PC-3 (cell line): Measurements from ENCODE around the gene ARHGAP42. TPM values are rescaled to one million over a fixed set of nuclear protein-coding genes. Genes with fewer than 3 reads are reported as not detected.

Experiments used
- ATAC-seq: fragments of 200-7000 bp; cut with Tn5 transposase; 2 replicates; pipeline ENCODE4 v1.9.1; 2020; ENCODE audit warnings: mild to moderate bottlenecking, moderate library complexity
- BruUV-seq: library from RNA; stranded (reverse); fragments of 400-500 nt; replicated peaks from 2 replicates; lab custom pipeline; 2021; lab: Mats Ljungman, UMichigan
- CTCF ChIA-PET: fragments of 300-600 bp; sonication (Branson Sonifier 250); formaldehyde crosslinking; loops from one replicate; lab custom pipeline; 2022; ENCODE audit warnings: antibody characterized with exemption; lab: Charles Lee
- POLR2A ChIA-PET: fragments of 300-600 bp; sonication (Branson Sonifier 250); formaldehyde crosslinking; loops from one replicate; lab custom pipeline; 2022; ENCODE audit warnings: antibody characterized with exemption; ENCODE audit not compliant: unreplicated experiment; lab: Charles Lee
- DNase-seq: peaks from one replicate; pipeline ENCODE4 v3.0.0-alpha.2; 2015
- H2AFZ ChIP-seq: fragments of 300-600 bp; sonication (generic); 2 replicates; pipeline ENCODE4 v1.6.0; 2016; ENCODE audit warnings: antibody characterized with exemption, low read length
- H3F3A ChIP-seq: fragments of 300-600 bp; sonication (generic); one replicate; pipeline ENCODE4 v1.6.0; 2017; ENCODE audit warnings: antibody characterized with exemption, low read length, control low read depth, mild to moderate bottlenecking; ENCODE audit not compliant: unreplicated experiment
- H3K27ac ChIP-seq: fragments of 300-600 bp; sonication (generic); 2 replicates; pipeline ENCODE4 v1.5.1; 2016; ENCODE audit warnings: mild to moderate bottlenecking, low read length
- H3K27me3 ChIP-seq: fragments of 300-600 bp; sonication (generic); 2 replicates; pipeline ENCODE4 v1.6.1; 2016; ENCODE audit warnings: low read length, mixed read lengths
- H3K36me3 ChIP-seq: fragments of 300-600 bp; sonication (generic); 2 replicates; pipeline ENCODE4 v1.6.1; 2016; ENCODE audit warnings: low read depth, mixed run types, low read length, mixed read lengths
- H3K4me1 ChIP-seq: fragments of 300-600 bp; sonication (generic); 2 replicates; pipeline ENCODE4 v1.5.1; 2016; ENCODE audit warnings: low read length; ENCODE audit not compliant: insufficient read depth
- H3K4me2 ChIP-seq: fragments of 300-600 bp; sonication (generic); 2 replicates; pipeline ENCODE4 v1.6.0; 2016; ENCODE audit warnings: low read length
- H3K4me3 ChIP-seq: fragments of 300-600 bp; sonication (generic); 2 replicates; pipeline ENCODE4 v1.5.1; 2016; ENCODE audit warnings: mild to moderate bottlenecking, low read length, mixed read lengths
- H3K79me2 ChIP-seq: fragments of 300-600 bp; sonication (generic); 2 replicates; pipeline ENCODE4 v1.6.1; 2017; ENCODE audit warnings: low read length, mixed read lengths
- H3K9ac ChIP-seq: fragments of 300-600 bp; sonication (generic); 2 replicates; pipeline ENCODE4 v1.6.0; 2016; ENCODE audit warnings: mild to moderate bottlenecking, low read length
- H3K9me2 ChIP-seq: fragments of 300-600 bp; sonication (generic); replicated peaks from 2 replicates; pipeline ENCODE4 v1.6.1; 2016; ENCODE audit warnings: mixed run types, low read length, mixed read lengths
- H3K9me3 ChIP-seq: fragments of 300-600 bp; sonication (generic); 2 replicates; pipeline ENCODE4 v1.6.1; 2016; ENCODE audit warnings: low read length, mixed read lengths
- H4K20me1 ChIP-seq: fragments of 300-600 bp; sonication (generic); 2 replicates; pipeline ENCODE4 v1.6.1; 2016; ENCODE audit warnings: low read length, mixed read lengths
- EZH2 ChIP-seq: fragments of 300-600 bp; sonication (generic); IDR thresholded peaks from one replicate; pipeline ENCODE4 v1.6.1; 2017; ENCODE audit warnings: antibody characterized with exemption, mild to moderate bottlenecking, low read length; ENCODE audit not compliant: unreplicated experiment
- EZH2phosphoT487 ChIP-seq: fragments of 300-600 bp; sonication (generic); IDR thresholded peaks from 2 replicates; pipeline ENCODE4 v1.6.1; 2018; ENCODE audit warnings: mild to moderate bottlenecking, antibody characterized with exemption, low read length, borderline replicate concordance
- intact Hi-C: fragments of 100-400 bp; cut with micrococcal nuclease; formaldehyde crosslinking; loops from 2 replicates; pipeline ENCODE4 v1.9.0; 2023
- total RNA-seq: library from RNA; depleted of rRNA; stranded (reverse); fragments of >200 nt; gene quantifications from 2 replicates; pipeline ENCODE4 v1.2.3, GENCODE V29; 2014
- TF ChIP-seq, protein P1 (sequence below): fragments of 300-600 bp; sonication (generic); conservative IDR thresholded peaks from 2 replicates; pipeline ENCODE4 v1.5.1; 2017; ENCODE audit warnings: antibody characterized with exemption, low read depth, mild to moderate bottlenecking, low read length

The ARHGAP42 gene
- total RNA-seq, 1 experiment from 2014 or later = 12.1 TPM

DNA sequence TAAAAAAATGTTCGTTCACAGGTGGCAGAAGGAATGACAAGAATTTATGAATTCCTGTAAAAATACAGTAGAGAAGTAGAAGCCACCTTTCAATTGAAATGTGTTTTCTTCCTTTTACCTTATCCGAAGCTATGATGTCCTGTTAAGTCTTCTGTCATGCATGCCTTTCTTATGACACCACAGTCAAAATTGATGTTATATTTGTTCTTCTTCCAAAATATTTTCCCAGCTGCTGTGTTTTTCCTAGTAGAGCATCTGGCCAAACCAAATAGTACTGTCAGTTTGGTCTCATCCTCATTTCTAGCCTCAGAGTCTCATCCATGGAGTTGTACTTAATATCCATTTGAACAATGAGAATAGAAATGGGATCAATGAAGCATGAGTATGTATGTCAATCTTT, 236.5 kb downstream of the ARHGAP42 start:
- Histone ChIP-seq H3F3A (no peaks in the 10 kb centered on the region), H3K4me1 (peaks cover 52% of the 10 kb centered on the region), H3K9me3 (no peaks in the 10 kb centered on the region), H3K9ac (no peak overlapping the region), H3K4me3 (no peak overlapping the region), H3K27me3 (no peaks in the 10 kb centered on the region), H3K4me2 (no peak overlapping the region; the same call in 1 of the 2 replicates), H4K20me1 (no peaks in the 10 kb centered on the region), H2AFZ (no peak overlapping the region), H3K36me3 (no peaks in the 10 kb centered on the region), H3K79me2 (no peaks in the 10 kb centered on the region), H3K27ac (no peak overlapping the region), H3K9me2 (no peaks in the 10 kb centered on the region)
- TF ChIP-seq EZH2 (no peak), EZH2phosphoT487 (no peak)
- TF ChIP-seq, protein P1, sequence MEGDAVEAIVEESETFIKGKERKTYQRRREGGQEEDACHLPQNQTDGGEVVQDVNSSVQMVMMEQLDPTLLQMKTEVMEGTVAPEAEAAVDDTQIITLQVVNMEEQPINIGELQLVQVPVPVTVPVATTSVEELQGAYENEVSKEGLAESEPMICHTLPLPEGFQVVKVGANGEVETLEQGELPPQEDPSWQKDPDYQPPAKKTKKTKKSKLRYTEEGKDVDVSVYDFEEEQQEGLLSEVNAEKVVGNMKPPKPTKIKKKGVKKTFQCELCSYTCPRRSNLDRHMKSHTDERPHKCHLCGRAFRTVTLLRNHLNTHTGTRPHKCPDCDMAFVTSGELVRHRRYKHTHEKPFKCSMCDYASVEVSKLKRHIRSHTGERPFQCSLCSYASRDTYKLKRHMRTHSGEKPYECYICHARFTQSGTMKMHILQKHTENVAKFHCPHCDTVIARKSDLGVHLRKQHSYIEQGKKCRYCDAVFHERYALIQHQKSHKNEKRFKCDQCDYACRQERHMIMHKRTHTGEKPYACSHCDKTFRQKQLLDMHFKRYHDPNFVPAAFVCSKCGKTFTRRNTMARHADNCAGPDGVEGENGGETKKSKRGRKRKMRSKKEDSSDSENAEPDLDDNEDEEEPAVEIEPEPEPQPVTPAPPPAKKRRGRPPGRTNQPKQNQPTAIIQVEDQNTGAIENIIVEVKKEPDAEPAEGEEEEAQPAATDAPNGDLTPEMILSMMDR = no peak
- CTCF ChIA-PET = interaction anchor here (0.6 kb wide), 1 partner anchor 47 kb away, joined by 3 read pairs; no protein-coding TSS in a partner anchor
- no TSS peak for BruUV-seq
- peak; percentile 63 for DNase-seq
- intact Hi-C loops = no loop called here
- ATAC-seq = peak; percentile 9
- POLR2A ChIA-PET = interaction anchor here (0.6 kb wide), 1 partner anchor 145 kb away, joined by 4 read pairs; no protein-coding TSS in a partner anchor

- Histone ChIP-seq H3K9me3 (no peaks in the 10 kb centered on the region), H3K27me3 (no peaks in the 10 kb centered on the region), H3K9me2 (no peaks in the 10 kb centered on the region), H3K4me1 (peaks cover 44% of the 10 kb centered on the region), H3K9ac (no peak overlapping the region), H3K4me3 (no peak overlapping the region), H3K4me2 (no peak overlapping the region), H3F3A (no peaks in the 10 kb centered on the region), H3K27ac (no peak overlapping the region), H2AFZ (no peak overlapping the region), H3K36me3 (no peaks in the 10 kb centered on the region), H4K20me1 (no peaks in the 10 kb centered on the region), H3K79me2 (no peaks in the 10 kb centered on the region)
- DNase-seq = peak; percentile 88
- BruUV-seq = no TSS peak
- TF ChIP-seq EZH2phosphoT487 = no peak
- peak; percentile 51 for ATAC-seq
- ChIA-PET POLR2A (interaction anchor here (0.7 kb wide), 1 partner anchor 150 kb away, joined by 7 read pairs; no protein-coding TSS in a partner anchor), CTCF (no interaction called here)
- intact Hi-C loops = no loop called here
These were observed 238.8 kb downstream of the ARHGAP42 start for GRCh38 chr11:100925935-100926334.

DNA sequence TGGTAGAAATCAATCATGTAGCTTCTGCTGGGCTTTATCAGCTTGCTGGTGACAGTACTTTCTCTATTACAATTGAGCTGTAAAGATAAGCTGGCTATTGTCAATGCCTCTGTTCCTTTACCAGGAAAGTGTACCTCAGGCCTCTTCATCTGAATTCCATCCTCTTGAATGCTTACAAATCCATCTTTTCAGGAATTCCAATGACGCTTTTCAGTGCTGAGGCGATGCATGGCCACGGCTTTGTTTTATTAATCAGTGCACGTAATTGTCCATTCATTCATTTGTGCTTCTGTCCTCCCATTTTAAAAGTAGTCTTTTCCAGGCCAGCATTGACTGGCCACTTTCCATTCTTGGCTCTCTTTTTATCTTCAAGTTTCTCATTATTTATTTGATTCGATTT, 240.5 kb downstream of the ARHGAP42 start:
- Histone ChIP-seq H3K9ac (no peak overlapping the region), H2AFZ (no peak overlapping the region), H4K20me1 (no peaks in the 10 kb centered on the region), H3K4me3 (no peak overlapping the region), H3K36me3 (no peaks in the 10 kb centered on the region), H3K27ac (peak overlapping the region; percentile 55; the same call in 1 of the 2 replicates), H3K9me2 (no peaks in the 10 kb centered on the region), H3K9me3 (no peaks in the 10 kb centered on the region), H3K79me2 (no peaks in the 10 kb centered on the region), H3K4me2 (peak overlapping the region; percentile 49), H3K4me1 (peaks cover 44% of the 10 kb centered on the region), H3K27me3 (no peaks in the 10 kb centered on the region), H3F3A (no peaks in the 10 kb centered on the region)
- intact Hi-C loops = no loop called here
- POLR2A ChIA-PET = no interaction called here
- CTCF ChIA-PET = no interaction called here
- DNase-seq (no peak), ATAC-seq (no peak)
- TF ChIP-seq, protein P1 = no peak
- no peak for TF ChIP-seq EZH2phosphoT487
- no peak for TF ChIP-seq EZH2
- BruUV-seq = no TSS peak
